ENCODE results near the gene AQP3. TPM values are rescaled to one million over a fixed set of nuclear protein-coding genes. Genes with fewer than 3 reads are reported as not detected.
A peak's percentile ranks its signal among the peaks of the same experiment; 100 is the strongest.

AQP3 gene
- total and polyA plus RNA-seq, 9 of the 15 experiments (the other 6 are each of a cell fraction or from before 2014, with no cell fraction given) = 4.2 to 31.5 (median 17.6) TPM

GRCh38 chr9:33431420-33431819, 16.0 kb downstream of the AQP3 start:
- Histone ChIP-seq H3K4me1 (replicated peaks in 1 of 2; ENCODE audit: control insufficient read depth in 2 of 2, insufficient read depth in 2 of 2, low read length in 2 of 2) (peaks cover 36 to 37% of the 10 kb centered on the region in 2 experiments), H4K20me1 (replicated peaks; ENCODE audit: control insufficient read depth, insufficient read depth, low read length) (no peaks in the 10 kb centered on the region), H3K9ac (ENCODE audit: insufficient read depth in 1 of 2, low read depth in 2 of 2, low read length in 2 of 2) (no peak overlapping the region), H3K36me3 (ENCODE audit: control insufficient read depth, insufficient read depth, low read length) (no peaks in the 10 kb centered on the region), H3K79me2 (ENCODE audit: control insufficient read depth, insufficient read depth, low read length) (no peaks in the 10 kb centered on the region), H3K9me1 (ENCODE audit: control insufficient read depth, insufficient read depth, low read length) (no peaks in the 10 kb centered on the region), H3K27ac (ENCODE audit: extremely low read depth, low read depth, low read length) (0 out of 3 replicates have a peak overlapping the region, but pooled peaks have one; percentile 24), H2AFZ (ENCODE audit: low read depth, low read length) (peak overlapping the region; percentile 68; the same call in 1 of the 2 replicates), H3K27me3 (ENCODE audit: control insufficient read depth in 2 of 2, insufficient read depth in 2 of 2, low read length in 2 of 2) (no peaks in the 10 kb centered on the region), H3K4me2 (ENCODE audit: insufficient read depth, low read length) (no peak overlapping the region), H3K9me3 (replicated peaks; ENCODE audit: control insufficient read depth, insufficient read depth, low read depth, low read length) (no peaks in the 10 kb centered on the region), H3K4me3 (no peak overlapping the region)
- ATAC-seq (no peak), FAIRE-seq (no peak), DNase-seq (ENCODE audit: extremely low read depth in 1 of 4, low spot score in 3 of 4) (no peak)
- 56% methylated on average over 2 of the region's 2 CpGs for WGBS (ENCODE audit: insufficient coverage, low coverage, missing lambda C conversion rate)
- TF ChIP-seq NR2C1 (IDR thresholded peaks at IDR 0.05) (no peak), NR2C1 (tag; IDR thresholded peaks at IDR 0.05) (no peak), OTX1 (CRISPR knock-in tag; IDR thresholded peaks at IDR 0.05) (no peak)
- BruUV-seq (replicated peaks) = no TSS peak
- intact Hi-C loops (cut with micrococcal nuclease) = no loop called here
- ChIA-PET POLR2A (interaction anchor here (0.7 kb wide), 1 partner anchor 168 kb away, joined by 3 read pairs; no protein-coding TSS in a partner anchor), CTCF (ENCODE audit: low intra/inter-chr PET ratio) (no interaction called here)
- in situ Hi-C loops (cut with MboI) = no loop called here

GRCh38 chr9:33430942-33431341, 16.5 kb downstream of the AQP3 start:
- FAIRE-seq (peak; percentile 77), DNase-seq (ENCODE audit: extremely low read depth in 1 of 4, low spot score in 3 of 4) (peak; percentile 53 to 64 (median 59)), ATAC-seq (peak; percentile 78)
- no TSS peak for BruUV-seq (replicated peaks)
- H3K79me2 ChIP-seq (ENCODE audit: control insufficient read depth, insufficient read depth, low read length) = no peaks in the 10 kb centered on the region
- peaks cover 33 to 35% of the 10 kb centered on the region in 2 experiments for H3K4me1 ChIP-seq (replicated peaks in 1 of 2; ENCODE audit: control insufficient read depth in 2 of 2, insufficient read depth in 2 of 2, low read length in 2 of 2)
- H3K4me2 ChIP-seq (ENCODE audit: insufficient read depth, low read length) = no peak overlapping the region
- WGBS (ENCODE audit: insufficient coverage, low coverage, missing lambda C conversion rate) = 0% methylated on average over 1 of the region's 1 CpG
- peak overlapping the region; percentile 74 for H2AFZ ChIP-seq (ENCODE audit: low read depth, low read length)
- H3K27ac ChIP-seq (ENCODE audit: extremely low read depth, low read depth, low read length) = no peak overlapping the region
- H3K36me3 ChIP-seq (ENCODE audit: control insufficient read depth, insufficient read depth, low read length) = no peaks in the 10 kb centered on the region
- H3K27me3 ChIP-seq (ENCODE audit: control insufficient read depth in 2 of 2, insufficient read depth in 2 of 2, low read length in 2 of 2) = no peaks in the 10 kb centered on the region
- ChIA-PET POLR2A (interaction anchor here (0.7 to 1.3 kb wide), 2 partner anchors 57 to 168 kb away, joined by 3 to 4 read pairs; no protein-coding TSS in a partner anchor), CTCF (ENCODE audit: low intra/inter-chr PET ratio) (no interaction called here)
- in situ Hi-C loops (cut with MboI) = no loop called here
- no peaks in the 10 kb centered on the region for H3K9me1 ChIP-seq (ENCODE audit: control insufficient read depth, insufficient read depth, low read length)
- intact Hi-C loops (cut with micrococcal nuclease) = no loop called here
- no peaks in the 10 kb centered on the region for H3K9me3 ChIP-seq (replicated peaks; ENCODE audit: control insufficient read depth, insufficient read depth, low read depth, low read length)
- no peak overlapping the region for H3K4me3 ChIP-seq
- H3K9ac ChIP-seq (ENCODE audit: insufficient read depth in 1 of 2, low read depth in 2 of 2, low read length in 2 of 2) = peak overlapping the region in 1 of 2 experiments; percentile 58; a peak in 1 of 4 replicates
- no peaks in the 10 kb centered on the region for H4K20me1 ChIP-seq (replicated peaks; ENCODE audit: control insufficient read depth, insufficient read depth, low read length)
- peak; percentile 95 for TF ChIP-seq MEIS2 (IDR thresholded peaks at IDR 0.05; ENCODE audit: partially characterized antibody)
- peak; percentile 87 for TF ChIP-seq PKNOX1 (IDR thresholded peaks at IDR 0.05)
- TF ChIP-seq MAFK (IDR thresholded peaks at IDR 0.05; ENCODE audit: low read length) = peak; percentile 71
- TF ChIP-seq ZNF121 (CRISPR knock-in tag; conservative IDR thresholded peaks at IDR 0.05) = no peak
- no peak for TF ChIP-seq LARP7 (IDR thresholded peaks at IDR 0.05)
- TF ChIP-seq RCOR1 (IDR thresholded peaks at IDR 0.05; ENCODE audit: borderline replicate concordance in 1 of 2, low read depth in 2 of 2, low read length in 2 of 2) = 0 out of 4 replicates have a peak, but pooled peaks of 1 of the 2 experiments have one; percentile 9
- TF ChIP-seq MAFF (IDR thresholded peaks at IDR 0.05; ENCODE audit: low read length) = peak; percentile 74
- TF ChIP-seq NELFE (IDR thresholded peaks at IDR 0.05; ENCODE audit: insufficient read depth, insufficient read length) = no peak
- TF ChIP-seq HMBOX1 (IDR thresholded peaks at IDR 0.05) = 0 out of 2 replicates have a peak, but pooled peaks have one; percentile 17
- peak; percentile 12; the same call in 1 of the 2 replicates for TF ChIP-seq SMARCA4 (IDR thresholded peaks at IDR 0.05)
- 0 out of 2 replicates have a peak, but pooled peaks have one; percentile 17 for TF ChIP-seq EHMT2 (IDR thresholded peaks at IDR 0.05)
- no peak for TF ChIP-seq NR2F6 (CRISPR knock-in tag; IDR thresholded peaks at IDR 0.05)

Data from K562 (cell line).